H1 (cell line): ENCODE data around the gene NAT8L.

Experiments used
- EZH2 ChIP-seq: fragments of 200-600 bp; sonication (generic); IDR thresholded peaks from 2 replicates; pipeline ENCODE4 v1.7.1; 2012; ENCODE audit warnings: low read depth, mild to moderate bottlenecking, moderate library complexity, low read length, inconsistent platforms; ENCODE audit not compliant: severe bottlenecking
- POLR2A ChIP-seq, 2 experiments: IDR thresholded peaks; 1 replicate in 1 of 2; 2 replicates in 1 of 2; pipeline ENCODE4 v1.6.1; 2011; ENCODE audit warnings: low read depth in 2 of 2, low read length in 2 of 2, mild to moderate bottlenecking in 2 of 2; ENCODE audit errors: control extremely low read depth in 1 of 2
- SUZ12 ChIP-seq: fragments of 200-600 bp; sonication (generic); IDR thresholded peaks from 2 replicates; pipeline ENCODE4 v1.6.1; 2012; ENCODE audit warnings: mild to moderate bottlenecking, inconsistent platforms, low read length, moderate library complexity, mixed read lengths

- TF ChIP-seq POLR2A (IDR thresholded peaks at IDR 0.05; ENCODE audit: control extremely low read depth in 1 of 2, low read depth in 2 of 2, low read length in 2 of 2) (no peak), SUZ12 (no peak), EZH2 (no peak)
Measured at GRCh38 chr4:2009651-2010233, 49.4 kb upstream of the NAT8L start.
